SKM-1 (cell line): ENCODE results near the gene FAM187B.
"Not testable (repeated sequence)": the region's sequence is repeated elsewhere in the genome, so short reads cannot be mapped to it uniquely, and the experiment has no call there.

ENCODE experiments used
- DNase-seq: peaks from one replicate; lab custom pipeline; 2025; ENCODE audit not compliant: unreplicated experiment; lab: John Stamatoyannopoulos, UW

Gene FAM187B

GRCh38 chr19:35236638-35237400 lies 8.3 kb upstream of the FAM187B start:
- no peak for DNase-seq

- no peak for DNase-seq
Measured at GRCh38 chr19:35232912-35233311, 4.4 kb upstream of the FAM187B start.

GRCh38 chr19:35231956-35232645 lies 3.6 kb upstream of the FAM187B start:
- DNase-seq, result no peak

GRCh38 chr19:35229601-35230000 lies 1.1 kb upstream of the FAM187B start:
- DNase-seq, result no peak

GRCh38 chr19:35226748-35227147 lies 1.8 kb downstream of the FAM187B start:
- DNase-seq, result no peak

GRCh38 chr19:35225951-35226350 lies 2.6 kb downstream of the FAM187B start:
- no peak for DNase-seq

- DNase-seq, result no peak
Measured at GRCh38 chr19:35224681-35225571, 3.6 kb downstream of the FAM187B start.

GRCh38 chr19:35223862-35224505 lies 4.6 kb downstream of the FAM187B start:
- no peak for DNase-seq

GRCh38 chr19:35223084-35223790 lies 5.3 kb downstream of the FAM187B start:
- no peak for DNase-seq

GRCh38 chr19:35222373-35223015 lies 6.0 kb downstream of the FAM187B start:
- no peak for DNase-seq

GRCh38 chr19:35220973-35221590 lies 7.5 kb downstream of the FAM187B start:
- not testable (repeated sequence) for DNase-seq

GRCh38 chr19:35220315-35220921 lies 8.1 kb downstream of the FAM187B start:
- DNase-seq, result no peak

- DNase-seq, result no peak
Measured at GRCh38 chr19:35219008-35219407, 9.5 kb downstream of the FAM187B start.

GRCh38 chr19:35217649-35217990 lies 10.9 kb downstream of the FAM187B start:
- DNase-seq, result no peak

- DNase-seq, result no peak
Measured at GRCh38 chr19:35216833-35217648, 11.5 kb downstream of the FAM187B start.

- no peak for DNase-seq
Measured at GRCh38 chr19:35216016-35216832, 12.3 kb downstream of the FAM187B start.

GRCh38 chr19:35214766-35215422 lies 13.6 kb downstream of the FAM187B start:
- DNase-seq, result no peak
